HG03439 (cell line): ENCODE measurements around the gene SLC26A6.
A peak's percentile ranks its signal among the peaks of the same experiment; 100 is the strongest.

Experiments used
- ATAC-seq: cut with Tn5 transposase; IDR thresholded peaks from one replicate; pipeline ENCODE4 v1.9.1; 2021; ENCODE audit warnings: mild to moderate bottlenecking, moderate library complexity; ENCODE audit not compliant: unreplicated experiment

The SLC26A6 gene, protein sequence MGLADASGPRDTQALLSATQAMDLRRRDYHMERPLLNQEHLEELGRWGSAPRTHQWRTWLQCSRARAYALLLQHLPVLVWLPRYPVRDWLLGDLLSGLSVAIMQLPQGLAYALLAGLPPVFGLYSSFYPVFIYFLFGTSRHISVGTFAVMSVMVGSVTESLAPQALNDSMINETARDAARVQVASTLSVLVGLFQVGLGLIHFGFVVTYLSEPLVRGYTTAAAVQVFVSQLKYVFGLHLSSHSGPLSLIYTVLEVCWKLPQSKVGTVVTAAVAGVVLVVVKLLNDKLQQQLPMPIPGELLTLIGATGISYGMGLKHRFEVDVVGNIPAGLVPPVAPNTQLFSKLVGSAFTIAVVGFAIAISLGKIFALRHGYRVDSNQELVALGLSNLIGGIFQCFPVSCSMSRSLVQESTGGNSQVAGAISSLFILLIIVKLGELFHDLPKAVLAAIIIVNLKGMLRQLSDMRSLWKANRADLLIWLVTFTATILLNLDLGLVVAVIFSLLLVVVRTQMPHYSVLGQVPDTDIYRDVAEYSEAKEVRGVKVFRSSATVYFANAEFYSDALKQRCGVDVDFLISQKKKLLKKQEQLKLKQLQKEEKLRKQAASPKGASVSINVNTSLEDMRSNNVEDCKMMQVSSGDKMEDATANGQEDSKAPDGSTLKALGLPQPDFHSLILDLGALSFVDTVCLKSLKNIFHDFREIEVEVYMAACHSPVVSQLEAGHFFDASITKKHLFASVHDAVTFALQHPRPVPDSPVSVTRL

DNA sequence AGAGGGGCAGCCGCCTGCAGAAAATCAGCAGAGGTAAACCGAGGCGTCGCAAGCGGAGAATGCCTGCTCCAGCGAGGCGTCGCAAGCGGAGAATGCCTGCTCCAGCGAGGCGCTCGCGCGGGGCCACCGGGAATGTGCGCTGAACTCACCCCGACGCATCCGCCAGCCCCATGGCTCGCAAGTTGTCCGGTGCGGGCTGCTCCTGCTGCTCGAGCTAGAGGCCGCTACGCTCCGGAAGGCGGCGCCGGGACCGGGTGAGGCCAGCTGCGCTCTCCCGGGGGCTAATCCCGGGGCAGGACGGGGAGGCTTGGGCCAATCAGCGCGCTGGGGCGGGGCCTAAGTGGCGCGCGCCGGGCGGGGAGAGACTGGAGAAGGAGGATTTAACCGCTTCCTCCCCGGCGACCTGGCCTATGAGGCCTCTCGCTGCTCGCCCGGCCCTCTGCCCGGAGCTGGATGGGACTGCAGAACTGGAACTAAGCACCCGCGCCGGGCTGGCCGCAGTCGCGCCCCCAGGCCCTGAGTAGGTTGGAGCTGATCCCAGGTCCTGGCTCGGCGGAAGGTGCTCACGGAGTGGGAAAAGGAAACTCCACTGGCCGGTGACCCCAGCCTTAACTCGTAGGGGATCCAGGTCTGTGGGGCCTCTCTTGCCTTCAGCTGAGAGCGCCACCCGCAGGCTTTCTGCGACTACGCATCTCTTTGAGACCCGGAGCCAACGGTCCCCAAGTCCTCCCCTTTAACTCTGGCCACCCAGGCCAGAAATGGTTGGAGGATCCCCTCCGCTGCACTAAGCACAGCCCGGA, at the start of gene SLC26A6:
TSS of gene SLC26A6 (minus strand) at position 240 of the 800 bp plus-strand sequence. CDS start at position 172, 68 bp downstream.
- peak; percentile 83 for ATAC-seq

DNA sequence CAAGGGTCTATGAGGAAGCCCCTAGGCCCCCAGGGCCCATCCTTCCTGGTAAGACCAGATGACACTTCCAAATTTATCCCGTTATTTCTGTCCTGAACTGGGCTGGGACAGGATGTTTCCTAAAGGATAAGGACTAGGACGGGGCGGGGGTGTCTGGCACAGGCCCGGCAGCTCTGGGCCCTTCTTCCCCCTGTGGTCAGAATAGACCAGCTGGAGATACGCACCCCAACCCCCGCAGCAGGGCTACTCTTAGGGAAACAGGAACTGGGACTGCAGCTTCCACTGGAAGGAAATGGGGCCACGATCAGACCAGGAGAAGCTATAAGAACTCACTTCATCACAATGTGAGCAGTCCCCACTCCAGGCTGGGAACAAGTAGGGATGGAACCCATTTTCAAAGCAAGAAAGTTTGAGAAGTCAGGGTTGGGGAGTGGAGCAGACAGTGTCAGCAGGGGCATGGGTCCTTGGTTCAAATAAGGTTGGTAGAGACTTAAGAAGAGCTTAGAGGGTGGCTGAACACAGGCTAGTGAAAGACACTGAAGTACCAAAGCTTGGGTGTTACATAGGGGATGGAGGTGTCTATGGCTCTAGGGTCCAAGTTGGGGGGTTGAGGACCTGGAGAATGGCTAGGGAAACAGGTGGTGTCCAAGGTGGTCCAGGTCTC, 49.4 kb upstream of the SLC26A6 start:
- ATAC-seq = no peak

DNA sequence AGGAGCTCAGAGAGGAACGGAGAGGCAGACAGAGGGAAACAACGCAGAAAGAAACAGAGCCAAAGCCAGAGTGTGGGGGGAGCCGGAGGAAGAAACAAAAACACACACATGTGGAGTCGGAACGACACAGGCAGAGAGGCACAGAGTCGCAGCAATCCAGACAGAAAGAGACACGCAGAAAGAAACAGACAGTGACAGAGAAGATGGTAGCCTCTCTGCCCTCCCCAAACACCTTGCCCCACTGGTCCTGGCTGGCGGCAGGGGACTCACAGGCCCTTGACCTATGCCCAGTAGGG, 48.7 kb upstream of the SLC26A6 start:
- ATAC-seq = no peak

DNA sequence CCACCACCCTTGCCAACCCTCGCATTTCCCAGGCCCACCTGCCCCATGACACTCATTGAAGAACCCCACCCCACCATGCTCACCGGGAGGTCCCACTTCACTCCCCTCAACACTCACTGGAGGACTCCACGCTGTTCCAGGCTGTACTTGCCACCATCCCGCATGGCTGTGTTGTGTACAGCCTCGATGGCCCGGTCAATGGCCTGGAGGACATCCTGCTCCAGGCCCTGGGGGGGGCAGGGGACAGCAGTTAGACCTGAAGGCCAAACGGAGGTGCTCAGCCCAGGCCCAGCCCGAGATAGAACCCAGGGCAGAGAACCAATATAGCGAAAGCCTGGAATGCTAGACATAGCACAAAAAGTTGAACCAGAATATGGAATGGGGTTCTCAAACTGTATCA, 47.5 kb upstream of the SLC26A6 start:
- ATAC-seq = no peak

DNA sequence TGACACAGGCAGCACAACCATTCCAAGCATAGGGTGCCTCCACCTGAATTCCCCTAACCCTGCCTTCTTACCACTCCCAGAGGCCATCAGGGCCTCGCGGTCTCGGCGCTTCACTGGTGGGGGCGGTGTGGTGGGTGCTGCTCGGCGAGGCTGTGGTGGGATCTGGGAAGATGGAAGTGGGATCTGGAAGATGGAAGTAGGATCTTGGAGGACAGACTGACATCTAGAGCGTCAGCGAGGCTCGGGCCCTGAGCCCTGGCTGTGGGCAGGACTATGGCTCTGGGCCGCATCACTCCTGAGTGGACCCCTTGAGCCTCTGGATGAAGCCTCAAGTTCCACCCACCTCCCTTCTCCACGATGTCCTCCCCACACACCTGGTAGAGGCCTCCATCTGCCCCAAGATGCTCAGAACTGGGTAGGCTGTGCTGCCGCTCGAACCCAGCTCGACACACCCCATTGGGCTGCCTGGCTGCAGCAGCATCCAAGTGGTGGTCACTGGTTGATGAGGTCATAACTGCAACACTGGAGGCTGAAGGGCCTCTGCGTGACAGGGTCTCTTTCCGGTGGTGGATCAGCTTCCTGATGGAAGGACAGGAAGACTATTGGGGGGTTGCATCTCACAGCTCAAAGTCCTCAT, 46.8 kb upstream of the SLC26A6 start:
- no peak for ATAC-seq

DNA sequence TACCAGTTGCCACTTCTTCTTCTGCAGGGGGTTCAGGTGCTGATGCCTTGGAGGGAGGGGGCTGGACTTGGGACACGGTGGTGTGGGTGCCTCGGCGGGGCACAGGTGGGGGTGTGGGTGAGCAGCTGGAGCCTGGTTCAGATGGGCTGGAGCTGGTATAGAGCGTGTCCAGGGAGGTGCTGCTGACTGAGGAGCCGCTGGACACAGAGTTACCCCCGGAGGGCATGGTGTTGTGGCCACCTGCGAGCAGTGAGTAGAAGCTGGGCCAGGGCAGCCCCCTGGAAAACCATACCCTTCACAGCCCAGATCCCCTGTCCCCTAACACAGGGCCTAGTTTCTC, 46.2 kb upstream of the SLC26A6 start:
- ATAC-seq = no peak

DNA sequence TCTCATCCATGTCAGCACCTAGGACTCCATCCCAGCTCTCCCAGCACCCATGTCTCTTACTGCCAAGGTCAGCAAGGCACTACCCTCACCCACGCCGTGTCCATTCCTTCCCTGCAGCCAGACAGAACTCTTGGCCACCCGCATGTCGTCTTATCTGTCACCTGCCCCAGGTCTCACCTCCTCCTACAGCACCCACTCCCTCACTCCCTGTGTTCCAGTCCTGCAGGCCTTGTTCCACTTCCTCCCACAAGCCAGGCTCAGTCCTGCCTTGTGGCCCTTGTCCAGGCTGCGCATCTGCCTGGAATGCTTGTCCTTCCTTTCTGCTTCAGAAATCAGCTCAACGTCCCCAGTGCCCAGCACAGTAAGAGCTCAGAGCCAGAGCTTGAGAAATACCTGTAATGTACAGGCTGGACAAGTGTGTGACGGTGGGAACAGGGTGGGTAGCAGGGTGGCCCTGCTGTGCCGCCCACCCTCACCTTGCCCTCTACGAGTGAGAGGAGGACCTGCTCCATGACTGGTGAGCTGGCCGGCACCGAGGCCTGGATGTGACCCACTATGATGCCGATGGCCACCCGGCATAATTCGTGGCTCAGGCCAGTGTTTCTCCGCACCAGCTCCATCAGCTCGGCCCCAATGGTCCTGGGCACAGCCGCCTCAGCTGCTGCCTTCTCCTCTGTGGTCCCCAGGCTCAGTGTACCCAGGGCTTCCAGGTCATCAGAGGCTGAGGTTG, 45.7 kb upstream of the SLC26A6 start:
- ATAC-seq = no peak

DNA sequence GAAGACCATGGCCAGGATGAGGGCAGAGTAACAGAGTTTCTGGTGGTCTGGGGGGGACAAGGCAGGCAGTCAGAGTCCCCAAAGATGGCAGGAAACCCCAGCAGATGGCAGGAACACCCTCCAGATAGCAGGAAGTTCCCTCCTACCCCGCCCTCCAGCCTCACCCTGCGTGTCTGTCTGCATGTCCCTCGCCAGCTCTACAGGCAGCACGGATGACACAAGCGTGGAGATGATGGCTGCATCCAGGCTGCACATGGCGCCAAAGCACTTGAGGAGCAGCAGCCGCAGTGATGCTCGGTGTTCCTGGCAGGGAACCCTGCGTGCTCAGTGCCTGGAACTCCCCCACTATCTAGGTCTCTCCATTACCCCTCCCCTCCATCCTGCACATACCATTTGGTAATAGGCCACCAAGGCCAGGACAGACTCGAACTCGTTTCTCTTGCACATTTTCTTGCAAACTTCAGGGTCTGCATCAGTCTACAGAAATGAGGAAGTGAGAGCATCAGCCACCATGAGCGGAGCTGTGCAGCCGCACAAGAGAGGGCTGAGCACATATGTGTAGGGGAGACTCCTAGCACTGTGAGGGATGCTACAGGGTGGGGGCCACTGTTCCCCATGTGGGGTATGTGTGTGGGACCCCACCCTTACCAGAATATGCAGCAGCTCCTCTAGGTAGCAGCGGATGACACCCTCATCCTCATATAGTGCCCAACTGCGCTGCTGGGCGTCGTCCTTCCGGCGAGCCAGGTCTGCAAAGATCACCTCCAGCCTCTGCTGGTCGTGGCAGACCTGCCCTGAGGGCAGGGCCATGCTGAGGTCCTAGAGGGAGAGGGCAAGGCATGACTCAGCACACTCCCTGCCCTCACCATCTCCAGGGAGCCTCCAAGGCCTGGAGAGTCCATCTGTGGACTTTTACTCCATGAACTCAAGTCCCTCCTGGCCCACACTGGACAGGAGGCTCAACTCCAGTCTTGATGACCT, 44.4 kb upstream of the SLC26A6 start:
- ATAC-seq = no peak

DNA sequence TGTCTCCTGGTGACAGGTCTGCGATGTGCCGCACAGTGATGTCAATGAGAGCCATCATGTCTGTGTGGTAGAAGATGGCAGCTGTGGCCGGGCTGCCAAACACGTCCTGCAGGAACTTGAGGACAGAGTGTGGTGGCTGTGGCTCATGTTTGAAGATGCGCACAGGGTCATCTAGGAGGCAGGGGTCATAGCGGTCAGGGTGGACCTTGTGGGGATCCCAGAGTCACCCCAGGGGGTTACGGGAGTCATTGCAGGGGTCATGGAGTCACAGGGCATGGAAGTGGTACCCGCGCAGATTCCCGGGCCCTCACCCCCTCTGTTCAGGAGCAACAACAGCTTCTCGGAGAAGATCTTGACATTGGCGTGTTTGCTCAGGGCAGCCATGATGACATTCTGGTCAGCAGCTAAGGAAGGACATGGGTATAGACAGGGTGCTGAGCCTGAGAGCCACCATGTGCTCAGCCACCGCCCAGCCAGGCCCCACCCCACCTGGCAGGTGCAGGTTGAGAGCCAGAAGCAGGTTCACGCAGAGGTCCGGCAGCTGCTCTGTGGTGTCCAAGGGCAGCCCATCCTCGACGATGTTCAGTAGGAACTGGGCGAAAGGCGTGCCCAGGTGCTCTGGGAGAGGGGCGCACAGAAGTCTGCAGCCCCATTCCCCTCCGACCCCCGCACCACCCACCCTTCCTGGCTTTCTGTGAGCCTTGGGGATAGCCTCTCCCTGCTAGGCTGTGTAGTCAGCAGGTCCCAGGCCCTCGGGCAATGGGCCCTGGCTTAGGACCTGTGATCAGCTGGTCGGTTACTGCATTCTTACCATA, 43.5 kb upstream of the SLC26A6 start:
- no peak for ATAC-seq

DNA sequence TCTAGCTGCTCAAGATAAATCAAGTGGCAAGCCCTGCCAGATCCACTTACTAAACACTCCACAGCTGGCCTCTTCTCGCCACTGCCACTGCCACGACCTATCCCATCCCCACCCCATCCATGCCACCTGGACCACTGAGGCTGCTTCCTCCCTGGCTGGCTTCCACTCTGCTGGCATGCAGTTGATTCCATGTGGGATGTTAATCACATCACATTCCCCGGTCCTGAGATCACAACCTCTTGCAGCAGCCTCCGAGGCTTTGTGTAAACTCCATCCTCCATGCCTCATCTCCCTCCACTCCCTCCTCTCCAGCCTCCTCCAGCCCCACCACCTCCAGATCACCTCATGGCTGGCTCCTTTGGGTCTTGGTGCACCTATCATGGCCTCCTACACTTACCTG, 42.8 kb upstream of the SLC26A6 start:
- ATAC-seq = no peak

DNA sequence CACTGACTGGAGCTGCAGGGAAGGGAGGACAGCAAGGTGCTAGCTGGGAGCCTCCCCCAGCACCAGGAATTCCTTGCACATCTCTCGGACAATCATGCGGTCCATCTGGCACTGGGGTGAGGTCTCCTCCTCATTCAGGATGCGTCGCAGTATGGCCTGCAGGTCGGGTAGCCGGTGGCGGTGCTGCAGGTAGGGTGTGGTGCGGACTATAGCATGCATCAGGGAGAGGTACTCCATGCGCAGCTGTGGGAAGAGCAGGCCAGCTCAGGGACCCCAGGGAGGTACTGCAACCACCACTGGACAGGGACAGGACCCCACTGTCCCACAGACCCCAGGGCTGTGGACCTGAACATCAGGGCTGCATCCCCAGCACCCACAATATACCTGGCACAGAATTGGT, 39.2 kb upstream of the SLC26A6 start:
- no peak for ATAC-seq

DNA sequence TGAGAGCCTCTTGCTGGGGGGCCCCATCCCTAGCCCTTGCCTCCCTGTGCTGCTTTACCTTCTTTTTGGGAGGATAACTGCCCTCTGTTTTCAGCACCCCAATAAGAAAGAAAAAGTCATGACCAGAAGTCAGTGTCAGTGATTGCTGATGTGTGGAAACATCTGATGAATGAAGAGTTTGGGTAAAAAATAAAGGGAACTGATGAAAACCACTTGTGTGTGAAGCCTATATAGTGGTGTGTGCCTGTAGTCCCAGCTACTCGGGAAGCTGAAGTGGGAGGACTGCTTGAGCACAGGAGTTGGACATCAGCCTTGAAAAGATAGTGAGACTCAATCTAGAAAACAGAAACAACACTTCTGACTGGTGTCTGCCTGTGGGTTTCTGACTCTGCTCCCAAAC, 37.3 kb upstream of the SLC26A6 start:
- no peak for ATAC-seq

DNA sequence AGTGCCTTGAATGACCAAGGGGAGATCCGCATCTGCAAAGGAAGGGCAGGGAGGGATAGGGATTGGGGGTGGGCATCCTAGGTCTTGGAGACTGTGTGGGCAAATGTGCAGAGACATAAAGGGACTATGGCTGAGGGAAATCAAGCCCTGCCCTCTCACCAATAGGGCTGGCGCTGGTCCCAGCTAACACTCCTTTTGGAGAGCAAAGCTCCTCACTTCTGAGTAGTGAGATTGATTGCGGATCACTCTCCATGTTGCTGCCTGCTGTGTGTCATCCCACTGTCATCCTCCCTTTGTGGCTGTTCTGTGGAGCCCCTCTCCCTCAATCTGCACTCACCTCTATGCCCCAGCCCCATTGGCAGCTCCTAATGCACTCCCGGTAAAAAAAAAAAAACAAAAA, 29.7 kb upstream of the SLC26A6 start:
- ATAC-seq = no peak

DNA sequence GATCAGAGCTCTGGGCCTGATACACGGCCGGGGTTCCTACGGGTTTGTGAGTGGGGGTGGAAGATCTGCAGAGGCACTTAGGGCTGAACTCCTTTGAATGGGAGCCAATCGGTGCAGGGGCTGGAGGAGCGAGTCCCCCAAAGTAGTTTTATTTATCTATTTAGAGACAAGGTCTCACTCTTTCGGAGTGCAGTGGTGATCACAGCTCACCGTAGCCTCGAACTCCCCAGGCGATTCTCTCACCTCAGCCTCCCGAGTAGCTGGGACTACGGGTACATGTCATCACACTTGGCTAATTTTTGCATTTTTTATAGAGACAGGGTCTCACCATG, 29.0 kb upstream of the SLC26A6 start:
- ATAC-seq = no peak

DNA sequence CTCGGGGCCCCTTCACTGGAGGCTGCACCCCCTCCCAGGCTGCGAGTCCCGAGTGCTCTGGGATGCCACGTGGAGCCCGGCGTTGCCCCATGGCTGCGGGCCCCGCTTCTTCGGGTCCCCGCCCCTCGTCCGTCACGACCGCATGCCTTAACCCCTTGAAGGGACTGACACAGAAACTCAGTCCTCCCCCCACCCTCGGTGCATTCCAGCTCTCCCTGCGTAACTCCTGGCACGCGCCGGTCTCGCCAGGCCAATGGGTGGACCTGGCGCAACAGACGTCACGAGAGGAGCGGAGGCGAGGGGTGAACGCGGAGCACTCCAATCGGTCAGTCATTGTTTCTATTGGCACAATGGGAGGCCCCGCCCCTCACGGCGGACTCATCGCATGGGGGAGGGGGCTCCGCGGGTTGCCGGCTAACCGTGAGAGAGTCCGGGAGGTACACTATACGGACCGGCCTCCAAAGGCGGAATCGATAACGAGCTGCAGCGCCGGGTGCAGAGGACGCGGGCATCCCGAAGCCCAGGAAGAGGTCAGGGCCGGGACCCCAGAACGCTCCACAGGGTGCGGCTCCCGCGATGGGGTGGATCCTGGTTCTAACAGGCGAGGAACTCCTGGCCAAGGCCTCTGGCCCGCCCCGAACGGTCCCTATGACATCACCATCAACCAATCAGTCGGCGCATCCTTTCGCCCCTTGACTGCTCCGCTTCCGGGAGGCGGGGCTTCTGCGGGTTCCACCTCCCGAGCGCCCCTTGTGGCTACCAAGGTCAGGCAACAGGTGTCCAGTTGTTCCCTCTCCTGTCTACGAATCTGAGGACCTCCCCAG, 28.4 kb upstream of the SLC26A6 start:
- ATAC-seq = peak; percentile 83

DNA sequence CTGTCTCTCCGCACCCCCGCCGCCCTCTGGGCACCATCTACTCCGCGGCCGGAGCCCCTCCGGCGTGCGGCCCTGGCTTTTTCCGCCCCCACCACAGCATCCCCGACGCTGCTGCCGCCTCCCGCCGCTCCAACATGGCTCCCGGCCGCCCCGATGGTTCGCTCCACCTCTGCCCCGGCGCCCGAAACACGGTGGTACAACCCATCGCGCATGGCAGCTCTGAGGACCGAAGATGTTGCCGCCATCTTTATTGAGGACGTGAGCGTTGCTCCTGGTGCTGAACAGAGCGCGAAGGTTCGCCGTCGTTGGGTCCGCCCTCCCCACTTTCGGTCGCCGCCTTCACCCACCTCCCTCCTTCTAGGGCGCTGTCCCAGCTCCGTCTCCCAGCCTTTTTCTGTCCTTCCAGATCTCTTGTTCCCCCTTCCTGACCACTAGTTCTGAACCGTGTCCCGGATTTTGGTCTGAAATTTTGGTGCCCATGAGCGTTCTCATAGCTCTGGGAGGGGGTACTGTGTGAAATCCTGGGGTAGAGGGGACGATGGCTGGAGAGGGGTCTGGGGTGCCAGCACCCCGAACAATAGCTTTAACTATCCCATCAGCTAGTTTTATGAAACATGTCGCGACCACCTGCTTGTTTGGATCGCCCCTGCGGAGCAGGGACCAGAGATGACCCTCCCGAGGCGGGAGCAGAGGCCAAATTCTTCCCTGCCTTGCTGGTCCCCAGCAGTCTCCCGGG, 27.7 kb upstream of the SLC26A6 start, which contains the start of gene CELSR3:
TSS of gene CELSR3 (minus strand) at position 134 of the 736 bp plus-strand sequence. CDS start 252 bp downstream, outside the sequence.
- no peak for ATAC-seq
